HepG2 (cell line): ENCODE measurements around the gene WWC2. TPM values are rescaled to one million over a fixed set of nuclear protein-coding genes. Genes with fewer than 3 reads are reported as not detected.
A peak's percentile ranks its signal among the peaks of the same experiment; 100 is the strongest.

Experiments
- ARID4A ChIP-seq: sonication (generic); formaldehyde crosslinking; IDR thresholded peaks from 2 replicates; pipeline ENCODE4 v1.5.0; 2020; ENCODE audit warnings: mild to moderate bottlenecking, missing genetic modification reagents, borderline replicate concordance
- FOSL2 ChIP-seq: sonication (generic); formaldehyde crosslinking; IDR thresholded peaks from 2 replicates; pipeline ENCODE4 v1.4.0; 2020; ENCODE audit warnings: missing genetic modification reagents
- FOXK1 ChIP-seq: sonication (generic); formaldehyde crosslinking; IDR thresholded peaks from 2 replicates; pipeline ENCODE4 v1.4.0; 2020; ENCODE audit warnings: low read depth, missing genetic modification reagents, borderline replicate concordance
- FOXP1 ChIP-seq, 2 experiments: fragments of 450-650 bp in 1 of 2; IDR thresholded peaks; 2 replicates each; pipeline ENCODE4 v1.6.1; 2017 to 2018; ENCODE audit warnings: antibody characterized with exemption in 1 of 2
- GFI1 ChIP-seq: sonication (generic); formaldehyde crosslinking; IDR thresholded peaks from 2 replicates; pipeline ENCODE4 v1.5.0; 2020; ENCODE audit warnings: missing genetic modification reagents, mild to moderate bottlenecking, borderline replicate concordance
- HNF4A ChIP-seq: sonication (generic); formaldehyde crosslinking; IDR thresholded peaks from 2 replicates; pipeline ENCODE4 v1.4.0; 2020; ENCODE audit warnings: missing genetic modification reagents
- HOXA3 ChIP-seq: sonication (generic); formaldehyde crosslinking; IDR thresholded peaks from 2 replicates; pipeline ENCODE4 v1.5.0; 2020; ENCODE audit warnings: missing genetic modification reagents
- NFIC ChIP-seq: IDR thresholded peaks from 2 replicates; pipeline ENCODE4 v1.6.1; 2012; ENCODE audit warnings: mild to moderate bottlenecking, low read length, inconsistent platforms
- NKX3-1 ChIP-seq: sonication (generic); formaldehyde crosslinking; IDR thresholded peaks from 2 replicates; pipeline ENCODE4 v1.5.0; 2020; ENCODE audit warnings: missing genetic modification reagents
- PAXIP1 ChIP-seq: sonication (generic); formaldehyde crosslinking; conservative IDR thresholded peaks from 2 replicates; pipeline ENCODE4 v1.4.0; 2020; ENCODE audit warnings: mild to moderate bottlenecking, missing genetic modification reagents, moderate library complexity
- POLR2A ChIP-seq, 2 experiments: IDR thresholded peaks; 2 replicates each; pipeline ENCODE4 v1.6.1; 2011; ENCODE audit warnings: low read depth in 2 of 2, low read length in 2 of 2, mild to moderate bottlenecking in 1 of 2, moderate library complexity in 1 of 2; ENCODE audit not compliant: insufficient read depth in 1 of 2
- TEAD3 ChIP-seq: optimal IDR thresholded peaks from 2 replicates; pipeline ENCODE3; 2016; ENCODE audit warnings: borderline replicate concordance
- THAP9 ChIP-seq: sonication (generic); formaldehyde crosslinking; IDR thresholded peaks from 2 replicates; pipeline ENCODE4; 2020; ENCODE audit warnings: missing genetic modification reagents, mild to moderate bottlenecking, borderline replicate concordance
- ZBTB21 ChIP-seq: sonication (generic); formaldehyde crosslinking; IDR thresholded peaks from 2 replicates; pipeline ENCODE4 v1.4.0; 2020; ENCODE audit warnings: missing genetic modification reagents
- ZFP36L1 ChIP-seq: sonication (generic); formaldehyde crosslinking; IDR thresholded peaks from 2 replicates; pipeline ENCODE4 v1.8.0; 2022; ENCODE audit warnings: mild to moderate bottlenecking, missing genetic modification reagents, moderate library complexity
- ZNF451 ChIP-seq: sonication (generic); formaldehyde crosslinking; IDR thresholded peaks from 2 replicates; pipeline ENCODE4 v1.5.0; 2020; ENCODE audit warnings: mild to moderate bottlenecking, missing genetic modification reagents
- ZNF512 ChIP-seq: sonication (generic); formaldehyde crosslinking; IDR thresholded peaks from 2 replicates; pipeline ENCODE4 v1.4.0; 2020; ENCODE audit warnings: mild to moderate bottlenecking, missing genetic modification reagents
- ZNF790 ChIP-seq: sonication (generic); formaldehyde crosslinking; IDR thresholded peaks from 2 replicates; pipeline ENCODE4 v1.8.0; 2022; ENCODE audit warnings: missing genetic modification reagents, mild to moderate bottlenecking, borderline replicate concordance
- polyA plus RNA-seq, 8 experiments: library from polyadenylated mRNA; depleted of rRNA in 3 of 8; stranded (reverse) in 7 of 8; unstranded in 1 of 8; fragments of >200 nt; fragmentation: Illumina TruSeq in 4 of 8; extraction: Trizol in 4 of 8; gene quantifications; 2 replicates each; pipeline versions ENCODE4 v1.2.1 to v1.2.3, GENCODE V29; 2011 to 2016; ENCODE audit warnings: low read depth in 4 of 8, missing spikeins in 1 of 8, mixed read lengths in 1 of 8; ENCODE audit not compliant: insufficient read depth in 1 of 8
- total RNA-seq, 5 experiments: library from RNA; depleted of rRNA; stranded (reverse); fragments of >200 nt; fragmentation: Illumina TruSeq; extraction: Trizol; gene quantifications; 2 replicates each; pipeline ENCODE4 v1.2.3, GENCODE V29; 2016; ENCODE audit warnings: low read depth in 1 of 5

Gene WWC2
- total and polyA plus RNA-seq, 2 of the 13 experiments (the other 11 are each of a cell fraction or from before 2014, with no cell fraction given), result 40.0 to 50.1 TPM

GRCh38 chr4:183100827-183101226 lies 1.8 kb downstream of the WWC2 start (continued):
- no peak for TF ChIP-seq THAP9 (CRISPR knock-in tag)
- 0 out of 2 replicates have a peak, but pooled peaks have one; percentile 20 for TF ChIP-seq GFI1
- TF ChIP-seq ARID4A (CRISPR knock-in tag), result peak; percentile 51; the same call in 1 of the 2 replicates
- TF ChIP-seq NFIC, result peak; percentile 44; the same call in 1 of the 2 replicates
- TF ChIP-seq ZNF790 (CRISPR knock-in tag), result no peak
- peak; percentile 36; the same call in 1 of the 2 replicates for TF ChIP-seq FOSL2 (CRISPR knock-in tag)
- TF ChIP-seq HNF4A (CRISPR knock-in tag), result peak; percentile 87
- TF ChIP-seq FOXP1 (IDR thresholded peaks at IDR 0.05), result no peak
- peak; percentile 89 for TF ChIP-seq FOXP1 (CRISPR knock-in tag; IDR thresholded peaks at IDR 0.05)
- TF ChIP-seq ZNF451 (CRISPR knock-in tag), result no peak
- TF ChIP-seq ZFP36L1, result no peak
- TF ChIP-seq ZNF512 (CRISPR knock-in tag), result no peak
- TF ChIP-seq TEAD3 (CRISPR knock-in tag), result peak; percentile 82
- TF ChIP-seq NKX3-1, result 0 out of 2 replicates have a peak, but pooled peaks have one; percentile 35
- peak; percentile 65; the same call in 1 of the 2 replicates for TF ChIP-seq FOXK1
- no peak for TF ChIP-seq ZBTB21
- TF ChIP-seq POLR2A (IDR thresholded peaks at IDR 0.05; ENCODE audit: insufficient read depth in 1 of 2, low read depth in 2 of 2, low read length in 2 of 2), result peak in 1 of 2 experiments; percentile 45; a peak in 1 of 4 replicates
- TF ChIP-seq PAXIP1 (CRISPR knock-in tag), result peak; percentile 70
- peak; percentile 42; the same call in 1 of the 2 replicates for TF ChIP-seq HOXA3 (CRISPR knock-in tag)
